ENCODE data around the gene URI1.
A peak's percentile ranks its signal among the peaks of the same experiment; 100 is the strongest.
"Not testable (repeated sequence)": the region's sequence is repeated elsewhere in the genome, so short reads cannot be mapped to it uniquely, and the experiment has no call there.

Gene URI1

GRCh38 chr19:29942404-29943261, 594 bp downstream of the URI1 start:
- peak; percentile 25 for DNase-seq (ENCODE audit: low spot score)

GRCh38 chr19:29943615-29944014, 1.6 kb downstream of the URI1 start:
- no peak for DNase-seq (ENCODE audit: low spot score)

GRCh38 chr19:29944390-29945012, 2.5 kb downstream of the URI1 start:
- DNase-seq (ENCODE audit: low spot score): no peak

GRCh38 chr19:29945017-29945416, 3.0 kb downstream of the URI1 start:
- no peak for DNase-seq (ENCODE audit: low spot score)

GRCh38 chr19:29945433-29945832, 3.4 kb downstream of the URI1 start:
- no peak for DNase-seq (ENCODE audit: low spot score)

GRCh38 chr19:29946645-29947044, 4.6 kb downstream of the URI1 start:
- DNase-seq (ENCODE audit: low spot score): no peak

GRCh38 chr19:29947871-29948270, 5.8 kb downstream of the URI1 start:
- DNase-seq (ENCODE audit: low spot score): no peak

- not testable (repeated sequence) for DNase-seq (ENCODE audit: low spot score)
These were observed 6.9 kb downstream of the URI1 start for GRCh38 chr19:29948759-29949470.

GRCh38 chr19:29952177-29952576, 10.1 kb downstream of the URI1 start:
- no peak for DNase-seq (ENCODE audit: low spot score)

GRCh38 chr19:29952646-29953045, 10.6 kb downstream of the URI1 start:
- no peak for DNase-seq (ENCODE audit: low spot score)

- DNase-seq (ENCODE audit: low spot score): no peak
These were observed 11.6 kb downstream of the URI1 start for GRCh38 chr19:29953352-29954247.

- no peak for DNase-seq (ENCODE audit: low spot score)
These were observed 14.8 kb downstream of the URI1 start for GRCh38 chr19:29956855-29957254.

- DNase-seq (ENCODE audit: low spot score): no peak
These were observed 19.3 kb downstream of the URI1 start for GRCh38 chr19:29961311-29961710.

- DNase-seq (ENCODE audit: low spot score): no peak
These were observed 20.8 kb downstream of the URI1 start for GRCh38 chr19:29962793-29963192.

GRCh38 chr19:29963576-29963975, 21.5 kb downstream of the URI1 start:
- DNase-seq (ENCODE audit: low spot score): no peak

- no peak for DNase-seq (ENCODE audit: low spot score)
These were observed 22.1 kb downstream of the URI1 start for GRCh38 chr19:29964171-29964570.

GRCh38 chr19:29965492-29965891, 23.5 kb downstream of the URI1 start:
- no peak for DNase-seq (ENCODE audit: low spot score)

- not testable (repeated sequence) for DNase-seq (ENCODE audit: low spot score)
These were observed 24.1 kb downstream of the URI1 start for GRCh38 chr19:29966142-29966541.

GRCh38 chr19:29966588-29967249, 24.7 kb downstream of the URI1 start:
- DNase-seq (ENCODE audit: low spot score): no peak

GRCh38 chr19:29967623-29968022, 25.6 kb downstream of the URI1 start:
- no peak for DNase-seq (ENCODE audit: low spot score)

- no peak for DNase-seq (ENCODE audit: low spot score)
These were observed 27.9 kb downstream of the URI1 start for GRCh38 chr19:29969891-29970290.
